OCI-LY7 (cell line): ENCODE measurements around the gene SLC1A7. TPM values are rescaled to one million over a fixed set of nuclear protein-coding genes. Genes with fewer than 3 reads are reported as not detected.

Experiments used
- BruUV-seq: library from RNA; stranded (reverse); fragments of 400-500 nt; replicated peaks from 2 replicates; lab custom pipeline; 2021; lab: Mats Ljungman, UMichigan
- CTCF ChIA-PET: fragments of 300-600 bp; sonication (Branson Sonifier 250); formaldehyde crosslinking; loops from one replicate; lab custom pipeline; 2022; ENCODE audit warnings: antibody characterized with exemption; ENCODE audit not compliant: unreplicated experiment; lab: Charles Lee
- POLR2A ChIA-PET: fragments of 300-600 bp; sonication (Branson Sonifier 250); formaldehyde crosslinking; loops from one replicate; lab custom pipeline; 2022; ENCODE audit warnings: antibody characterized with exemption; lab: Charles Lee
- DNase-seq: peaks from one replicate; pipeline ENCODE4 v3.0.0-alpha.2; 2015; ENCODE audit warnings: low spot score
- H2AFZ ChIP-seq: fragments of 200-600 bp; sonication (generic), shearing (Covaris generic); 2 replicates; pipeline ENCODE4 v1.6.1; 2014; ENCODE audit warnings: mild to moderate bottlenecking, antibody characterized with exemption, low read length, moderate library complexity
- H3K27ac ChIP-seq: fragments of 200-600 bp; sonication (generic); 2 replicates; pipeline ENCODE4 v1.5.1; 2014; ENCODE audit warnings: mixed run types, low read depth, mild to moderate bottlenecking, moderate library complexity, low read length, inconsistent platforms; ENCODE audit not compliant: poor library complexity, severe bottlenecking
- H3K36me3 ChIP-seq: fragments of 200-600 bp; sonication (generic); 2 replicates; pipeline ENCODE4 v1.6.1; 2014; ENCODE audit warnings: mild to moderate bottlenecking, antibody characterized with exemption, low read length, moderate library complexity, mixed read lengths; ENCODE audit not compliant: insufficient read depth
- H3K4me1 ChIP-seq: fragments of 200-600 bp; sonication (generic); 2 replicates; pipeline ENCODE4 v1.5.1; 2014; ENCODE audit warnings: mild to moderate bottlenecking, low read length; ENCODE audit not compliant: insufficient read depth, poor library complexity, severe bottlenecking
- H3K4me2 ChIP-seq: fragments of 200-600 bp; sonication (generic); 2 replicates; pipeline ENCODE4 v1.6.1; 2014; ENCODE audit warnings: mild to moderate bottlenecking, low read length
- H3K4me3 ChIP-seq: fragments of 200-600 bp; sonication (generic); 2 replicates; pipeline ENCODE4 v1.5.1; 2014; ENCODE audit warnings: mild to moderate bottlenecking, low read depth, low read length; ENCODE audit not compliant: poor library complexity, severe bottlenecking
- H3K79me2 ChIP-seq: fragments of 200-600 bp; sonication (generic); 2 replicates; pipeline ENCODE4 v1.6.1; 2016; ENCODE audit warnings: low read depth, mild to moderate bottlenecking, low read length, moderate library complexity, mixed read lengths; ENCODE audit not compliant: insufficient read depth
- H3K9me2 ChIP-seq: fragments of 200-600 bp; sonication (generic); 2 replicates; pipeline ENCODE4 v1.6.1; 2016; ENCODE audit warnings: mild to moderate bottlenecking, low read length, mixed read lengths; ENCODE audit not compliant: insufficient read depth
- H3K9me3 ChIP-seq: fragments of 200-600 bp; sonication (generic); 2 replicates; pipeline ENCODE4 v1.6.1; 2014; ENCODE audit warnings: mild to moderate bottlenecking, mixed run types, low read length, mixed read lengths
- H4K20me1 ChIP-seq: fragments of 200-600 bp; sonication (generic); 2 replicates; pipeline ENCODE4 v1.6.1; 2014; ENCODE audit warnings: mild to moderate bottlenecking, antibody characterized with exemption, low read length, moderate library complexity, mixed read lengths; ENCODE audit not compliant: insufficient read depth
- EZH2phosphoT487 ChIP-seq: fragments of 200-600 bp; sonication (generic); IDR thresholded peaks from 2 replicates; pipeline ENCODE4 v1.6.1; 2018; ENCODE audit warnings: low read depth, borderline replicate concordance, mild to moderate bottlenecking, mixed run types, antibody characterized with exemption, low read length, moderate library complexity, mixed read lengths
- intact Hi-C: fragments of 100-400 bp; cut with micrococcal nuclease; formaldehyde crosslinking; loops from one replicate; pipeline ENCODE4 v1.10.0; 2022; ENCODE audit not compliant: unreplicated experiment
- total RNA-seq, 2 experiments: library from RNA; depleted of rRNA in 1 of 2; stranded (reverse); fragments of >200 nt in 1 of 2; shearing (Covaris generic) in 1 of 2; gene quantifications; 2 replicates each; pipeline ENCODE4 v1.2.3, GENCODE V29; 2014 to 2022
- TF ChIP-seq, protein P1 (sequence below): fragments of 200-600 bp; sonication (generic); conservative IDR thresholded peaks from 2 replicates; pipeline ENCODE4 v1.5.1; 2014; ENCODE audit warnings: mild to moderate bottlenecking, antibody characterized with exemption, low read length, moderate library complexity, mixed read lengths

The SLC1A7 gene
- total RNA-seq, 2 experiments from 2014 or later: not detected

DNA sequence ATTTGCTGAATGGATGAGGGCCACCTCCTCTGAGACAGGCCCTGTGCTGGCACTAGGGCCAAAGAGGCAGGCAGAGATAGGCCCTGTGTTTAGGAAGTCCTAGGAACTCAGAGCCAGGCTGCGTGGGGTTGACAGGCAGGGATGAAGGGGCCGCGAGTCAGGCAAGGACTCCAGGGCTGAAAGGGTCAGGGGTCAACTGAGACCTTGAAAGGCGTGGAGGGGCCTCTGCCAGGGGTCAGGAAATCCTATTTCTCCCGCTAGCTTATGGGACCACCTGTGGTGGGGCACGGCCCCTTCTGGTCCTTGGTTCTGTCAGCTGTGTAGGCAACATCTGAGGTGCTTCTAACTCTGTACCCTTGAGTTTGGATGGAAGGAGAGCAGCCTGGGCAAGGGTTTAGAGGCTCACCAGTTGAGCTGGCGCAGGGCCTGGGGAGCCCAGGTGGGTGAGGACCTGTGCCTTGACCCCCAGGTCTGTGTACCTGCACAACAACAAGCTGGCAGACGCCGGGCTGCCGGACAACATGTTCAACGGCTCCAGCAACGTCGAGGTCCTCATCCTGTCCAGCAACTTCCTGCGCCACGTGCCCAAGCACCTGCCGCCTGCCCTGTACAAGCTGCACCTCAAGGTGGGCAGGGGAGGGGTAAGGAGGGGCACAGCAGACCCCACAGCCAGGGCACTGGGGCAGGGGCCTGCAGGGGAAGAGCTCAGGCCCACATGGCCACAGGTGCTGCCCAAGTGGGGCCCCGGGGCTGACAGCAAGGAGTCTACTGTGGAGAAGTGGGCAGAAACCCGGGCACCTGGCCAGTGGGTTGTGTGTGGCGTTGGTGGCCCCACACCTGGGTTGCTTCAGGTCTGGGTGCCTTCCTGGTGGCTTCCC lies 65.5 kb downstream of the SLC1A7 start:
- Histone ChIP-seq H3K27ac (no peak overlapping the region), H3K9me2 (no peaks in the 10 kb centered on the region), H2AFZ (no peak overlapping the region), H3K36me3 (no peaks in the 10 kb centered on the region), H3K79me2 (no peaks in the 10 kb centered on the region), H3K4me1 (no peaks in the 10 kb centered on the region), H3K9me3 (no peaks in the 10 kb centered on the region), H4K20me1 (no peaks in the 10 kb centered on the region), H3K4me2 (no peak overlapping the region), H3K4me3 (no peak overlapping the region)
- DNase-seq: no peak
- POLR2A ChIA-PET: interaction anchor here (0.6 kb wide), 1 partner anchor 114 kb away, joined by 4 read pairs; no protein-coding TSS in a partner anchor
- intact Hi-C loops: no loop called here
- TF ChIP-seq, protein P1, sequence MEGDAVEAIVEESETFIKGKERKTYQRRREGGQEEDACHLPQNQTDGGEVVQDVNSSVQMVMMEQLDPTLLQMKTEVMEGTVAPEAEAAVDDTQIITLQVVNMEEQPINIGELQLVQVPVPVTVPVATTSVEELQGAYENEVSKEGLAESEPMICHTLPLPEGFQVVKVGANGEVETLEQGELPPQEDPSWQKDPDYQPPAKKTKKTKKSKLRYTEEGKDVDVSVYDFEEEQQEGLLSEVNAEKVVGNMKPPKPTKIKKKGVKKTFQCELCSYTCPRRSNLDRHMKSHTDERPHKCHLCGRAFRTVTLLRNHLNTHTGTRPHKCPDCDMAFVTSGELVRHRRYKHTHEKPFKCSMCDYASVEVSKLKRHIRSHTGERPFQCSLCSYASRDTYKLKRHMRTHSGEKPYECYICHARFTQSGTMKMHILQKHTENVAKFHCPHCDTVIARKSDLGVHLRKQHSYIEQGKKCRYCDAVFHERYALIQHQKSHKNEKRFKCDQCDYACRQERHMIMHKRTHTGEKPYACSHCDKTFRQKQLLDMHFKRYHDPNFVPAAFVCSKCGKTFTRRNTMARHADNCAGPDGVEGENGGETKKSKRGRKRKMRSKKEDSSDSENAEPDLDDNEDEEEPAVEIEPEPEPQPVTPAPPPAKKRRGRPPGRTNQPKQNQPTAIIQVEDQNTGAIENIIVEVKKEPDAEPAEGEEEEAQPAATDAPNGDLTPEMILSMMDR: no peak
- TF ChIP-seq EZH2phosphoT487: no peak
- CTCF ChIA-PET: no interaction called here
- no TSS peak for BruUV-seq

DNA sequence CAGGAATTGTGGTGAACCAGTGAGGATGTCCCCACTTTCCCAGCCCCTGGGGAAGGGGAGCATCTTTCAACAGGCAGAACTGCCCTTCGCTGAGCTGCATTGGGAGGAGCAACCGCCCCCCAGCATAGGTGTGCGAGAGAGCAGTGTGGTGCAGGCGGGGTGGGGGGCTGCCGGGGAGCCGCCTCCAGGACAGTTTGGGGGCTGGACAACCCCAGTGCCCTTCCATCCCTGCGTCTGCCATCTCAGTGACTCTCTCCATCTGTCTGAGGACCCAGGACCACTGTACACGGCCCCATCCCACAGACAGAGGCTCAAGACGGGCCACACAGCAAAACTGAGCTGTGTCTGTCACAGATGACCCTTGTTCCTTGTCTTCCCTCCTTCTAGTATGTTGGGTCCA lies 66.3 kb downstream of the SLC1A7 start:
- TF ChIP-seq, protein P1: no peak
- no peak for TF ChIP-seq EZH2phosphoT487
- Histone ChIP-seq H4K20me1 (no peaks in the 10 kb centered on the region), H3K4me3 (no peak overlapping the region), H2AFZ (no peak overlapping the region), H3K4me2 (no peak overlapping the region), H3K9me3 (no peaks in the 10 kb centered on the region), H3K4me1 (no peaks in the 10 kb centered on the region), H3K79me2 (no peaks in the 10 kb centered on the region), H3K9me2 (no peaks in the 10 kb centered on the region), H3K36me3 (no peaks in the 10 kb centered on the region), H3K27ac (no peak overlapping the region)
- BruUV-seq: no TSS peak
- POLR2A ChIA-PET: interaction anchor here (0.6 kb wide), 1 partner anchor 113 kb away, joined by 4 read pairs; no protein-coding TSS in a partner anchor
- CTCF ChIA-PET: no interaction called here
- intact Hi-C loops: no loop called here
- no peak for DNase-seq

DNA sequence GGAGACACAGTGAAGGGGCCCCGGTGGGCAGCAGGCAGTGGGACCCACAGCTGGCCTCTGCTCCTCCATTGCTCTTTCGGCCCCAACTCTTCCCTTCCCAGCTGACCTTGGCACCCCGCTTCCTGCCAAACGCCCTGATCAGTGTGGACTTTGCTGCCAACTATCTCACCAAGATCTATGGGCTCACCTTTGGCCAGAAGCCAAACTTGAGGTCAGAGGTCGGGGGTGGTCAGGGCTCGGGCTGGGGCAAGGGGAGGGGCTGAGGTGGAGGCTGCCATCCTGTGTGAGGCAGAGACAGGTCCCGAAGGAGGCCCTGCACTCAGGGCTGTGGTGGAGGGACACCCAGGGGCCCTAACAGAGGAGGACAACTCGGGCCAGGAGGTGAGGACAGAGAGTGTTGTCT lies 66.7 kb downstream of the SLC1A7 start:
- no peaks in the 10 kb centered on the region for H3K9me3 ChIP-seq
- no peak overlapping the region for H3K27ac ChIP-seq
- H3K79me2 ChIP-seq: no peaks in the 10 kb centered on the region
- no peak overlapping the region for H3K4me3 ChIP-seq
- H2AFZ ChIP-seq: no peak overlapping the region
- BruUV-seq: no TSS peak
- no peak for TF ChIP-seq EZH2phosphoT487
- TF ChIP-seq, protein P1: no peak
- ChIA-PET CTCF (no interaction called here), POLR2A (no interaction called here)
- no peaks in the 10 kb centered on the region for H3K4me1 ChIP-seq
- no peaks in the 10 kb centered on the region for H3K36me3 ChIP-seq
- no peak for DNase-seq
- no peaks in the 10 kb centered on the region for H3K9me2 ChIP-seq
- H4K20me1 ChIP-seq: no peaks in the 10 kb centered on the region
- intact Hi-C loops: no loop called here
- no peak overlapping the region for H3K4me2 ChIP-seq
